Nephron (organoid): ENCODE data around the gene JCHAIN.
"Not testable (repeated sequence)": the region's sequence is repeated elsewhere in the genome, so short reads cannot be mapped to it uniquely, and the experiment has no call there.

Experiments used
- H3K27ac Mint-ChIP-seq, 3 experiments: 2 replicates each; pipeline ENCODE4 v1.8.0; 2020; ENCODE audit warnings: mixed read lengths in 3 of 3, mild to moderate bottlenecking in 2 of 3, moderate library complexity in 1 of 3
- H3K27me3 Mint-ChIP-seq: 2 replicates; pipeline ENCODE4 v1.8.0; 2021; ENCODE audit warnings: low read depth, mild to moderate bottlenecking, moderate library complexity, mixed read lengths
- H3K36me3 Mint-ChIP-seq: 2 replicates; pipeline ENCODE4 v1.8.0; 2020; ENCODE audit warnings: low read depth, mixed read lengths
- H3K4me1 Mint-ChIP-seq: 2 replicates; pipeline ENCODE4 v1.8.0; 2020; ENCODE audit warnings: mixed read lengths
- H3K4me3 Mint-ChIP-seq, 3 experiments: 2 replicates each; pipeline ENCODE4 v1.8.0; 2020; ENCODE audit warnings: mild to moderate bottlenecking in 3 of 3, mixed read lengths in 3 of 3, moderate library complexity in 2 of 3
- H3K9me3 Mint-ChIP-seq: 2 replicates; pipeline ENCODE4 v1.8.0; 2020; ENCODE audit warnings: mixed read lengths
- CTCF ChIP-seq, 3 experiments: fragments of 200-600 bp; sonication (generic); IDR thresholded peaks; one replicate each; pipeline ENCODE4 v1.5.0; 2021; ENCODE audit warnings: antibody characterized with exemption in 3 of 3; ENCODE audit not compliant: unreplicated experiment in 3 of 3

Gene JCHAIN

DNA sequence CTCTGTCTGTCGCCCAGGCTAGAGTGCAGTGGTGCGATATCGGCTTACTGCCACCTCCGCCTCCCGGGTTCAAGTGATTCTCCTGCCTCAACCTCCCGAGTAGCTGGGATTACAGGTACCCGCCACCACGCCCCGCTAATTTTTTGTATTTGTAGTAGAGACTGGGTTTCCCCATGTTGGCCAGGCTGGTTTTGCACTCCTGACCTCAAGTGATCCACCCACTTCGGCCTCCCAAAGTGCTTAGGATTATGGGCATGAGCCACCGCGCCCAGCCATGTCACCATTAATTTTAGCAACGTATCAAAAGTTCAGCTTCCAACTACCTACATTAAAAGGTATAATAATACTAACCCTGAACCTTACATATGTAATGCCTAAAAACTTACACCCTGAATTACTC lies 21.1 kb upstream of the JCHAIN start:
- no peak for TF ChIP-seq CTCF (IDR thresholded peaks at IDR 0.05; ENCODE audit: unreplicated experiment in 3 of 3)
- Mint-ChIP-seq H3K27ac (peak overlapping the region; percentile 98 to 100 (median 99)), H3K4me3 (peak overlapping the region; percentile 91 to 94 (median 92)), H3K27me3 (no peaks in the 10 kb centered on the region), H3K36me3 (peaks cover 21% of the 10 kb centered on the region), H3K4me1 (peaks cover 32% of the 10 kb centered on the region), H3K9me3 (no peaks in the 10 kb centered on the region)

GRCh38 chr4:70682142-70682541 lies 15.8 kb upstream of the JCHAIN start:
- peak overlapping the region in 1 of 3 experiments; percentile 40 for H3K27ac Mint-ChIP-seq
- not testable (repeated sequence) for H3K4me3 Mint-ChIP-seq, H3K27me3 Mint-ChIP-seq, H3K4me1 Mint-ChIP-seq, H3K9me3 Mint-ChIP-seq, H3K36me3 Mint-ChIP-seq

DNA sequence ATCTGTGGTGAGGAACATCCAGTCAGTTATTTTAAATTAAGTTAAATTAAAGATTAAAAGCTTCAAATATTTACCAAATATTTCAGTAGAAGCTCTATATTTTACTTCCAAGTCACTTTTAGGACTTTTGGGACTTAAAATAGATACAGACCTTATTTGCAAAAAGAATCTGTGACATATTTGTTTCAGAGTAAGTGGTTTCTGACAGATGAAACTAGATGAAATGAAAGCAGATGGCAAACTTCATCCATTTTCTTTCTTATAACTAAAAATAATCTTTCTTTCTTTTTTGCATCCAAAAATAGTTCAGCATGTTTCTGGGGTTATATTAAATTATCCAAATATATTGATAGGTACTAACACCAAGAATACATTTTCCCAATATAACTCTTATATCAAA lies 15.4 kb upstream of the JCHAIN start:
- Mint-ChIP-seq H3K36me3 (no peaks in the 10 kb centered on the region), H3K27ac (peak overlapping the region in 1 of 3 experiments; percentile 88), H3K4me1 (peaks cover 9% of the 10 kb centered on the region), H3K4me3 (no peak overlapping the region), H3K9me3 (no peaks in the 10 kb centered on the region), H3K27me3 (no peaks in the 10 kb centered on the region)
- TF ChIP-seq CTCF (IDR thresholded peaks at IDR 0.05; ENCODE audit: unreplicated experiment in 3 of 3): no peak

GRCh38 chr4:70680934-70681333 lies 14.6 kb upstream of the JCHAIN start:
- Mint-ChIP-seq H3K4me3 (no peak overlapping the region), H3K9me3 (no peaks in the 10 kb centered on the region), H3K27me3 (no peaks in the 10 kb centered on the region), H3K27ac (peak overlapping the region; percentile 57 to 88 (median 65)), H3K36me3 (no peaks in the 10 kb centered on the region), H3K4me1 (peaks cover 9% of the 10 kb centered on the region)
- TF ChIP-seq CTCF (IDR thresholded peaks at IDR 0.05; ENCODE audit: unreplicated experiment in 3 of 3): no peak

DNA sequence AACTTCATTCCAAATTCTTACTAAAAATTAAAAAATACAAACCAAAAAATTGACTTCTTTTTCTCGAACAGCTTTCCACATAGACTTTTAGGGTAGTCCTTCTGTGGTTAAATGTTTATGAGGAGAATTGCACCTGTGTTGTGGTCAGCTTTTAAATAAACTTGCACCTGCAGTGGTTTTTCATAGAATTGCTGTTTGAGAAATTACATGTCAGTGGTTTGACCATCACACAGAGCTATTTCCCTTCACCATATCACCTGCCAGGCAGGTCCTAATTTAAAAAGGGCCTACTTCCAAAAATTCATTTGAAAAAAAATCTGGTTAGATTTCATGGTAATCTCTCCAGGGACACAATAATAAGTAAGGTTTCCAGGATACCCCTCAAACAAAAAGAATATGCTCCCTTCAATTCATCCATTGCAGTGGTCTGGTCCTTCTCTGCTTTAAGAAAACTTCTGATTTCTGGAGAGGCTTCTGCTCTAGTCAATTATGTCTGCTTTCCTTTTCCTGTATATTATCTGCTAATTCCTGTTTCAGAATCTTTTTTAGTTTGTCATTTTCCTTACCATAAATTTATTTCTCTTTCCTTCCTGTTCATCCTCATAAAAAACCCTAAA lies 12.2 kb upstream of the JCHAIN start:
- no peak for TF ChIP-seq CTCF (IDR thresholded peaks at IDR 0.05; ENCODE audit: unreplicated experiment in 3 of 3)
- no peak overlapping the region for H3K4me3 Mint-ChIP-seq
- peaks cover 14% of the 10 kb centered on the region for H3K4me1 Mint-ChIP-seq
- H3K36me3 Mint-ChIP-seq: no peaks in the 10 kb centered on the region
- H3K27me3 Mint-ChIP-seq: no peaks in the 10 kb centered on the region
- no peaks in the 10 kb centered on the region for H3K9me3 Mint-ChIP-seq
- H3K27ac Mint-ChIP-seq: peak overlapping the region in 1 of 3 experiments; percentile 25

DNA sequence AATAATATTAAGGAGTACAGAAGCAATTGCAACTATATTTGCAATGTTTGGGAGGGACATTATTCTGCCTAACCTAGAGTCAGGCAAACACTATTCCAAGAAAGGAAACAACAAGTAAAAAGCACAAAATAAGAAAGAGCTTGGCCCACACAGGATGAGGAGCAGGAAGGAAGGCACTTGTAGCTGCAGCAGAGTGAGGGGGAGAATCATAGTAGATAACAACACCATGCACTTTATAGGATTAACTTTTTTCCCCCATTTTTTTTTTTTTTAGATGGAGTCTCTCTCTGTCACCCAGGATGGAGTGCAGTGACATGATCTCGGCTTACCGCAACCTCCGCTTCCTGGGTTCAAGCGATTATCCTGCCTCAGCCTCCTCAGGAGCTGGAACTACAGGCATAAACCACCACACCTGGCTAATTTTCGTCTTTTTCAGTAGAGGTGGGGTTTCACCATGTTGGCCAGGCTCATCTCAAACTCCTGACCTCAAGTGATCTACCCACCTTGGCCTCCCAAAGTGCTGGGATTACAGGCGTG lies 10.3 kb upstream of the JCHAIN start:
- no peak overlapping the region for H3K4me3 Mint-ChIP-seq
- H3K9me3 Mint-ChIP-seq: no peaks in the 10 kb centered on the region
- no peak for TF ChIP-seq CTCF (IDR thresholded peaks at IDR 0.05; ENCODE audit: unreplicated experiment in 3 of 3)
- H3K27me3 Mint-ChIP-seq: no peaks in the 10 kb centered on the region
- peaks cover 14% of the 10 kb centered on the region for H3K4me1 Mint-ChIP-seq
- no peaks in the 10 kb centered on the region for H3K36me3 Mint-ChIP-seq
- no peak overlapping the region for H3K27ac Mint-ChIP-seq
